Measurements from ENCODE around the gene DCAF17.

DNA sequence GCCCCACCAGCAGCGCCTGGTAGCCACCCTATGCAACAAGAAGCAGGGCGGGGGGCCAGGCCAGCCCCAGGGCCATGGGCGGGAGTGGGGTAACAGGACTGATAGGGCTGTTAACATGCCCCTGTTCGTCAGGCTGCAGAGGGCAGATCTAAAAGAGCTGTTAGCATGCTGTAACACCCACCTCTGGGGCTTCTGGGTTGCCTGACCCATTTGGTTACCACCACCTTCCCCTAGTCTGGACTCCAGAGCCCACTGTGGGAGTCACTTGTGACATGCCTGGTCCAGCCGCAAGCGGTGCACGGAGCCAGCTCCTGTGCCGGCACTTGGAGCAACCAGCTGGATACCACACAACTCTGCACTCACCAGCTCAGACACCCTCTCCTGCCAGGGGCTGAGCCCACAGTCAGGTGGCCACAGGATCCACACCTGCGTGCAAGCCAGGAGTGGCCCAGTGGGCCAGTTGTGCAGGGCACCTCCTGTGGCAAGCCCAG lies 2.3 kb upstream of the DCAF17 start:
- no peak for TF ChIP-seq POLR2A (IDR thresholded peaks at IDR 0.05; ENCODE audit: low read length)
- TF ChIP-seq GATA1 (IDR thresholded peaks at IDR 0.05; ENCODE audit: low read depth, low read length): no peak

All from erythroblast (primary cell).